ENCODE results near the gene SRRM2. TPM values are rescaled to one million over a fixed set of nuclear protein-coding genes. Genes with fewer than 3 reads are reported as not detected.
A peak's percentile ranks its signal among the peaks of the same experiment; 100 is the strongest.

SRRM2 gene
- total and polyA plus RNA-seq, 8 donors: 536 to 710 (median 632) TPM

GRCh38 chr16:2775765-2776499 lies 23.5 kb downstream of the SRRM2 start:
- H3K27ac ChIP-seq: peak overlapping the region in 1 of 2 donors; percentile 2
- intact Hi-C loops (cut with DNase I): no loop called here

GRCh38 chr16:2776500-2777139 lies 24.2 kb downstream of the SRRM2 start:
- peak; percentile 1 for ATAC-seq
- peak in 1 of 4 donors; percentile 88 for DNase-seq
- peaks cover 22 to 37% of the 10 kb centered on the region in 2 donors for H3K4me1 ChIP-seq

More at GRCh38 chr16:2775765-2776499, 23.5 kb downstream of the SRRM2 start:
- H3K27me3 ChIP-seq: no peaks in the 10 kb centered on the region
- H3K9me3 ChIP-seq: no peaks in the 10 kb centered on the region
- peaks cover 22 to 37% of the 10 kb centered on the region in 2 donors for H3K4me1 ChIP-seq
- peak overlapping the region; percentile 84 to 95 for H3K4me3 ChIP-seq
- H3K36me3 ChIP-seq: peaks cover 0 to 46% of the 10 kb centered on the region in 2 donors
- TF ChIP-seq CTCF (IDR thresholded peaks at IDR 0.05): no peak
- ATAC-seq (no peak), DNase-seq (no peak)

GRCh38 chr16:2777231-2777902 lies 24.9 kb downstream of the SRRM2 start, which contains the start of gene ELOB:
Gene ELOB (minus strand): TSS chr16:2777280. CDS start chr16:2777239, 41 bp downstream.
- no peak for TF ChIP-seq CTCF (IDR thresholded peaks at IDR 0.05)
- H3K27me3 ChIP-seq: no peaks in the 10 kb centered on the region
- H3K27ac ChIP-seq: peak within 1 kb of the TSS; percentile 96 to 100
- DNase-seq: peak; percentile 87 to 98 (median 90)
- peak within 1 kb of the TSS; percentile 95 to 99 for H3K4me3 ChIP-seq
- peaks cover 0 to 31% of the 10 kb centered on the region in 2 donors for H3K36me3 ChIP-seq
- peaks cover 22 to 37% of the 10 kb centered on the region in 2 donors for H3K4me1 ChIP-seq
- no peaks in the 10 kb centered on the region for H3K9me3 ChIP-seq
- intact Hi-C loops (cut with DNase I): no loop called here
- ATAC-seq: peak; percentile 94

More at GRCh38 chr16:2776500-2777139, 24.2 kb downstream of the SRRM2 start:
- Histone ChIP-seq H3K4me3 (peak overlapping the region; percentile 84 to 95), H3K27ac (peak overlapping the region in 1 of 2 donors; percentile 78), H3K36me3 (peaks cover 0 to 39% of the 10 kb centered on the region in 2 donors), H3K27me3 (no peaks in the 10 kb centered on the region), H3K9me3 (no peaks in the 10 kb centered on the region)
- intact Hi-C loops (cut with DNase I): no loop called here
- TF ChIP-seq CTCF (IDR thresholded peaks at IDR 0.05): no peak

GRCh38 chr16:2777903-2778629 lies 25.6 kb downstream of the SRRM2 start:
- TF ChIP-seq CTCF (IDR thresholded peaks at IDR 0.05): no peak
- H3K36me3 ChIP-seq: peaks cover 0 to 24% of the 10 kb centered on the region in 2 donors
- peaks cover 22 to 37% of the 10 kb centered on the region in 2 donors for H3K4me1 ChIP-seq
- no peaks in the 10 kb centered on the region for H3K9me3 ChIP-seq
- H3K27ac ChIP-seq: peak overlapping the region; percentile 96 to 100
- DNase-seq: peak in 1 of 4 donors; percentile 36
- H3K27me3 ChIP-seq: peaks cover 0 to under 1% of the 10 kb centered on the region in 2 donors
- peak; percentile 58 for ATAC-seq
- intact Hi-C loops (cut with DNase I): no loop called here
- H3K4me3 ChIP-seq: peak overlapping the region; percentile 95 to 99

Measured in left lung (tissue), 10 donors.